AG04450 (cell line): ENCODE measurements around the gene TMUB1. TPM values are rescaled to one million over a fixed set of nuclear protein-coding genes. Genes with fewer than 3 reads are reported as not detected.

Experiments used
- CTCF ChIA-PET: fragments of 300-600, 350-600 bp; formaldehyde crosslinking; extraction: SDS; loops from one replicate; lab custom pipeline; 2022; ENCODE audit warnings: antibody characterized with exemption, inconsistent platforms; lab: Charles Lee
- POLR2A ChIA-PET: fragments of 350-600 bp; formaldehyde crosslinking; extraction: SDS; loops from one replicate; lab custom pipeline; 2021; ENCODE audit warnings: antibody characterized with exemption, inconsistent platforms; lab: Yijun Ruan, JAX
- DNase-seq: peaks from one replicate; pipeline ENCODE4 v3.0.0-alpha.2; 2011; ENCODE audit warnings: low read depth, low spot score
- H3K27ac ChIP-seq: one replicate; pipeline ENCODE4 v1.5.1; 2012; ENCODE audit warnings: low read depth, low read length, control low read depth
- H3K27me3 ChIP-seq: one replicate; pipeline ENCODE4 v1.6.0; 2012; ENCODE audit warnings: low read length; ENCODE audit not compliant: control insufficient read depth, insufficient read depth
- H3K4me3 ChIP-seq: 2 replicates; pipeline ENCODE4 v1.5.1; 2011; ENCODE audit warnings: mild to moderate bottlenecking, low read depth, low read length, control low read depth
- H3K9me3 ChIP-seq: 2 replicates; pipeline ENCODE4 v1.5.1; 2012; ENCODE audit warnings: low read length; ENCODE audit not compliant: control insufficient read depth, insufficient read depth
- CTCF ChIP-seq: IDR thresholded peaks from 2 replicates; pipeline ENCODE4 v1.5.1; 2011; ENCODE audit warnings: low read depth, low read length, control low read depth, inconsistent platforms
- polyA plus RNA-seq: library from polyadenylated mRNA; depleted of rRNA; stranded (reverse); fragments of >200 nt; gene quantifications from 2 replicates; pipeline ENCODE4 v1.2.3, GENCODE V29; 2011

Gene TMUB1
- polyA plus RNA-seq, 1 experiment = 9.7 TPM

- H3K27ac ChIP-seq = no peak overlapping the region
- ChIA-PET POLR2A (no interaction called here), CTCF (no interaction called here)
- no peak overlapping the region for H3K4me3 ChIP-seq
- no peaks in the 10 kb centered on the region for H3K27me3 ChIP-seq
- DNase-seq = no peak
- no peak for TF ChIP-seq CTCF
- no peaks in the 10 kb centered on the region; the same call in 1 of the 2 replicates for H3K9me3 ChIP-seq
Measured at GRCh38 chr7:151070574-151070960, 12.7 kb downstream of the TMUB1 start.

- no peaks in the 10 kb centered on the region for H3K27me3 ChIP-seq
- no peak overlapping the region for H3K27ac ChIP-seq
- H3K4me3 ChIP-seq = no peak overlapping the region
- ChIA-PET POLR2A (no interaction called here), CTCF (interaction anchor here (0.6 kb wide), 1 partner anchor 96 kb away, joined by 3 read pairs; no protein-coding TSS in a partner anchor)
- H3K9me3 ChIP-seq = no peaks in the 10 kb centered on the region; the same call in 1 of the 2 replicates
- no peak for DNase-seq
- TF ChIP-seq CTCF = no peak
Measured at GRCh38 chr7:151069841-151070573, 13.3 kb downstream of the TMUB1 start.

- no peaks in the 10 kb centered on the region; the same call in 1 of the 2 replicates for H3K9me3 ChIP-seq
- no peak for DNase-seq
- H3K4me3 ChIP-seq = no peak overlapping the region
- peak overlapping the region; percentile 31 for H3K27ac ChIP-seq
- ChIA-PET CTCF (interaction anchor here (0.8 kb wide), 1 partner anchor 56 kb away, joined by 3 read pairs; no protein-coding TSS in a partner anchor), POLR2A (interaction anchor here (0.7 to 1.4 kb wide), 2 partner anchors 12 to 21 kb away, joined by 3 to 6 read pairs; partner anchors contain the start of gene FASTK)
- no peak for TF ChIP-seq CTCF
- no peaks in the 10 kb centered on the region for H3K27me3 ChIP-seq
Measured at GRCh38 chr7:151068069-151068773, 15.1 kb downstream of the TMUB1 start.

- ChIA-PET CTCF (interaction anchor here (1.1 kb wide), 1 partner anchor 44 kb away, joined by 3 read pairs; no protein-coding TSS in a partner anchor), POLR2A (no interaction called here)
- TF ChIP-seq CTCF = no peak
- no peak overlapping the region for H3K27ac ChIP-seq
- DNase-seq = no peak
- no peaks in the 10 kb centered on the region; the same call in 1 of the 2 replicates for H3K9me3 ChIP-seq
- no peak overlapping the region for H3K4me3 ChIP-seq
- no peaks in the 10 kb centered on the region for H3K27me3 ChIP-seq
Measured at GRCh38 chr7:151066273-151066974, 16.9 kb downstream of the TMUB1 start.
